Activated CD4-positive, alpha-beta T cell treated with anti-CD3 and anti-CD28 coated beads, Interleukin-2, amount 50 U/mL, for 4 hours (primary cell): ENCODE data around the gene RENBP.
A peak's percentile ranks its signal among the peaks of the same experiment; 100 is the strongest.

Experiments used
- DNase-seq, 2 experiments: peaks; one replicate each; pipeline ENCODE4 v3.0.0-alpha.2; 2020

RENBP gene

GRCh38 chrX:153970357-153971123 is 26.1 kb upstream of the RENBP start:
- peak in 1 of 2 experiments; percentile 20 for DNase-seq

- DNase-seq = no peak
These were observed 25.5 kb upstream of the RENBP start for GRCh38 chrX:153969904-153970356.

GRCh38 chrX:153969125-153969903 is 24.9 kb upstream of the RENBP start:
- DNase-seq = no peak

- peak; percentile 30 to 36 for DNase-seq
These were observed 24.3 kb upstream of the RENBP start for GRCh38 chrX:153968754-153969124.

GRCh38 chrX:153968255-153968654 is 23.8 kb upstream of the RENBP start:
- DNase-seq = no peak

GRCh38 chrX:153967536-153968224 is 23.2 kb upstream of the RENBP start:
- DNase-seq = peak in 1 of 2 experiments; percentile 22

- peak; percentile 45 to 47 for DNase-seq
These were observed 22.5 kb upstream of the RENBP start for GRCh38 chrX:153966841-153967535.

GRCh38 chrX:153966283-153966688 is 21.8 kb upstream of the RENBP start:
- DNase-seq = no peak

- no peak for DNase-seq
These were observed 21.0 kb upstream of the RENBP start for GRCh38 chrX:153965406-153965805.

GRCh38 chrX:153964105-153964504 is 19.7 kb upstream of the RENBP start:
- DNase-seq = no peak

GRCh38 chrX:153963546-153963945 is 19.1 kb upstream of the RENBP start:
- no peak for DNase-seq

- DNase-seq = no peak
These were observed 16.8 kb upstream of the RENBP start for GRCh38 chrX:153961292-153961691.

GRCh38 chrX:153960786-153961185 is 16.3 kb upstream of the RENBP start:
- DNase-seq = no peak

- DNase-seq = no peak
These were observed 15.6 kb upstream of the RENBP start for GRCh38 chrX:153960077-153960476.

GRCh38 chrX:153959649-153960048 is 15.2 kb upstream of the RENBP start:
- no peak for DNase-seq

- no peak for DNase-seq
These were observed 14.2 kb upstream of the RENBP start for GRCh38 chrX:153958605-153959004.

- DNase-seq = no peak
These were observed 12.8 kb upstream of the RENBP start for GRCh38 chrX:153957224-153957623.

GRCh38 chrX:153956044-153956907 is 11.8 kb upstream of the RENBP start:
- no peak for DNase-seq

- no peak for DNase-seq
These were observed 10.8 kb upstream of the RENBP start for GRCh38 chrX:153955228-153955732.

GRCh38 chrX:153954558-153955227 is 10.2 kb upstream of the RENBP start:
- DNase-seq = no peak
